NCI-H2196 (cell line): ENCODE data around the gene RARRES2.

Source experiments
- DNase-seq: peaks from one replicate; lab custom pipeline; 2025; ENCODE audit not compliant: unreplicated experiment; lab: John Stamatoyannopoulos, UW

RARRES2 gene

GRCh38 chr7:150377196-150377595 is 35.8 kb upstream of the RARRES2 start:
- DNase-seq: no peak

GRCh38 chr7:150376560-150376959 is 35.1 kb upstream of the RARRES2 start:
- no peak for DNase-seq

DNA sequence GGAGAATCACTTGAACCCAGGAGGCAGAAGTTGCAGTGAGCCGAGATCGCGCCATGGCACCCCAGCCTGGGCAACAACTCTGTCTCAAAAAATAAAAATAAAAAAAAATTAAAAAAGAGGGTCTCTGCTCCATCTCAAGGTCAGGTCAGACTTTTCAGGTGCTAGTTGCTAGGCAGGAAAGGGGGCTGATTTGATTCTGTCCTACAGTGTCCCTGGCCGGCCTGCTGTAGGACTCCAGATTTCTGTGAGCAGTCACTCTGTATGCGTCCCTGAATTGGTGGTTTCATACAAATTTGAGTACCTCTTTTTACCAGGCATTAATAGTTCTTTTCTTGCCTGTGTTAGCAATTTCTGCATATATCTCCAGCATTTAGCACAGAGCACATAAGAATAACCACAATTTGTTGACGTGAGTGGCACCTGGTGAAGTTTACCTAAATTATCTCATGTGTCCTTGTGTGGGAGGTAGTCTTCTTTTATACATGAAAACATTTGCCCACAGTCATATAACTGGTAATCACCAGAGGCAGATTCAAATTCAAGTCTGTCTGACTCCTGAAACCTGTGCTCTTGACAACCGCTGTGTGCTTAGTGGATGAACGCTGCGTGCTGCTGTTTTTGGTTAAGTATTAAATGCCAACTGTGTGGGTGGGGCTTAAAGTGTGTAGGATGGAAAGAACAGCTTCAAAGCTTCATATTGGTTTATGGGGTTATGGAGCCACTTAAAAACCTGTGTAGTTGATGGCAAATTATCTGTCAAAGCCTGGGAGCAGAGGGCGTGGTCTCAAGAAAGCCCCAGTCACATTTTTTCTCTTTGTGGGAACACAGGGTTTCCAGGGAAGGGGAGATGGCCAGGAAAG is 34.5 kb upstream of the RARRES2 start:
- no peak for DNase-seq

GRCh38 chr7:150374472-150374871 is 33.0 kb upstream of the RARRES2 start:
- no peak for DNase-seq

- no peak for DNase-seq
Observed at GRCh38 chr7:150374026-150374425, 32.6 kb upstream of the RARRES2 start.

DNA sequence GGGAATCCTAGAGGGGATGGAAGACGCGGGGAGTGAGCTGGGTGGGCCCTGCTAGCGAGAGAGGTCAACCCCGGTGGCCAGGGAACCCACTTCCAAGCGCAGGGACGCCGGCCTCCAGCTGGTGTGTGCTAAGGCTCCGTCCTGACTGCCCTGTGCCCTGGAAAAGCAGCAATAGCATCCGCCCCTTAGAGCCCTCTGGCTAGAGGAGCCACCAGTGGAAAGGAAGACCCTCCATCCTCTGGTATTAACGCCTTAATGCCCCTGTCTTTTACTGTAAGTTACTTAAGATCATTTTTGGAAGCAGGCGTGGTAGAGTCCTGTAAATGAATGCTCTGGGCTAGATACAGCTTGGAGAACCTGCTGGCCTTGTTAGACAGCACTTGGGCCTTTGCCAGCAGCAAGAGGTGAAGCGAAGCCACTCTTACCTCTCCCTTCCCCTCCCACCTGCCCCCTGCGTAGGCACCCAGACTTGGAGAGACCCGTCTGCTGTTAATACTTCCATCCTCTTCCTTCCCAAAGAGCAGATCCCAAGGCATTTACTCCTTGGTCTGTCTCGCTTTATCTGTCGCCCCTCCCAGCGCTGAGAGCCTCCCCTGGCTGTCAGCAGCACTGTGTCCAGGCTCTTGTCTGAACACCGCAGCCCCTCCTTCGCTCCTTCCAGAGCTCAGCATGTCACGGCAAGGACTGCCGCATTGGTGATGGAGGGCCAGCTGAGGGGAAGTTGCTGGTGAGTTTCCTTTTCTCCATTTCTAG is 31.8 kb upstream of the RARRES2 start:
- DNase-seq: peak; percentile 26

DNA sequence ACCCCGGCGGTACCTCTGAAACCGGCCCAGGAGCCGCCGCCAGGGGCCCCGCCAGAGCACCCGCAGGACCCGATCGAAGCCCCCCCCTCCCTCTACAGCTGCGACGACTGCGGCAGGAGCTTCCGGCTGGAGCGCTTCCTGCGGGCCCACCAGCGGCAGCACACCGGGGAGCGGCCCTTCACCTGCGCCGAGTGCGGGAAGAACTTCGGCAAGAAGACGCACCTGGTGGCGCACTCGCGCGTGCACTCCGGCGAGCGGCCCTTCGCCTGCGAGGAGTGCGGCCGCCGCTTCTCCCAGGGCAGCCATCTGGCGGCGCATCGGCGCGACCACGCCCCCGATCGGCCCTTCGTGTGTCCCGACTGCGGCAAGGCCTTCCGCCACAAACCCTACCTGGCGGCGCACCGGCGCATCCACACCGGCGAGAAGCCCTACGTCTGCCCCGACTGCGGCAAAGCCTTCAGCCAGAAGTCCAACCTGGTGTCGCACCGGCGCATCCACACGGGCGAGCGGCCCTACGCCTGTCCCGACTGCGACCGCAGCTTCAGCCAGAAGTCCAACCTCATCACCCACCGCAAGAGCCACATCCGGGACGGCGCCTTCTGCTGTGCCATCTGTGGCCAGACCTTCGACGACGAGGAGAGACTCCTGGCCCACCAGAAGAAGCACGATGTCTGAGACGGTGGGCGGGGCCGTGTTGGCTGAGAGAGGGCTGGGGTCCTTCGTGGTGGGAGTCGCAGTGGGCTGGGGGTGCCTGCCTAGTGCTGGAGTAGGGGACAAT is 31.0 kb upstream of the RARRES2 start:
- no peak for DNase-seq

DNA sequence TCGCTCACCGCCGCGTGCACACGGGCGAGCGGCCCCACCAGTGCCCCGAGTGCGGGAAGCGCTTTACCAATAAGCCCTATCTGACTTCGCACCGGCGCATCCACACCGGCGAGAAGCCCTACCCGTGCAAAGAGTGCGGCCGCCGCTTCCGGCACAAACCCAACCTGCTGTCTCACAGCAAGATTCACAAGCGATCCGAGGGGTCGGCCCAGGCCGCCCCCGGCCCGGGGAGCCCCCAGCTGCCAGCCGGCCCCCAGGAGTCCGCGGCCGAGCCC is 30.5 kb upstream of the RARRES2 start:
- DNase-seq: no peak

DNA sequence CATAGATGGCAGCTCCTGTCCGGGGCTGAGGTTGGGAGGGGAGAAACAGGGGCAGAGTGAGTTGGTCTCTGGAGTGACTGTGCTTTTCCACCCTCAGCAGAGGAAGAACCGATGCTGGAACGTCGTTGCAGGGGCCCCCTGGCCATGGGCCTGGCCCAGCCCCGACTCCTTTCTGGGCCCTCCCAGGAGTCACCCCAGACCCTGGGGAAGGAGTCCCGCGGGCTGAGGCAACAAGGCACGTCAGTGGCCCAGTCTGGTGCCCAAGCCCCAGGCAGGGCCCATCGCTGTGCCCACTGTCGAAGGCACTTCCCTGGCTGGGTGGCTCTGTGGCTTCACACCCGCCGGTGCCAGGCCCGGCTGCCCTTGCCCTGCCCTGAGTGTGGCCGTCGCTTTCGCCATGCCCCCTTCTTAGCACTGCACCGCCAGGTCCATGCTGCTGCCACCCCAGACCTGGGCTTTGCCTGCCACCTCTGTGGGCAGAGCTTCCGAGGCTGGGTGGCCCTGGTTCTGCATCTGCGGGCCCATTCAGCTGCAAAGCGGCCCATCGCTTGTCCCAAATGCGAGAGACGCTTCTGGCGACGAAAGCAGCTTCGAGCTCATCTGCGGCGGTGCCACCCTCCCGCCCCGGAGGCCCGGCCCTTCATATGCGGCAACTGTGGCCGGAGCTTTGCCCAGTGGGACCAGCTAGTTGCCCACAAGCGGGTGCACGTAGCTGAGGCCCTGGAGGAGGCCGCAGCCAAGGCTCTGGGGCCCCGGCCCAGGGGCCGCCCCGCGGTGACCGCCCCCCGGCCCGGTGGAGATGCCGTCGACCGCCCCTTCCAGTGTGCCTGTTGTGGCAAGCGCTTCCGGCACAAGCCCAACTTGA is 29.9 kb upstream of the RARRES2 start:
- no peak for DNase-seq

DNA sequence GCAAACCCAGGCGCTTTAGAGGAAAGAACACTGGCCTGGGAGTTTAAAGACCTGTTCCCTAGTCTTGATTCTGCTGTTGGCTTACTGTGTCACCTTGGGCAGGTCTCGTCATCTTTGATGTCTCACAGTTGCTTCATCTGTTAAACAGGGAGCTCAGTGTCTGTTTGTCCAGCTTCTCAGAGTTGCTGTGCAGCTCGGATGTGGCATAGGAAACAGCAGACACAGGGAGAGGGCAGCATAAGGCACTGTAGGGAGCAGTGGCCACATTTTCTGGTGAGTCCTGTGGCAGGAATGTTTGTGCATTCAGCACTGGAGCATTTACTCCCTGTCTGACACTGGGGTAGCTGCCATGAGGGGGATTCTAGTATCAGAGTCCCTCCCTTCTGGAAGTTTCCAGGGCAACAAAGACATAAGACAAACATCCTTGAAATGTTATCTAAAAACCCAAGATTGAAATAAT is 29.2 kb upstream of the RARRES2 start:
- no peak for DNase-seq

- DNase-seq: no peak
Observed at GRCh38 chr7:150369748-150370501, 28.5 kb upstream of the RARRES2 start.

DNA sequence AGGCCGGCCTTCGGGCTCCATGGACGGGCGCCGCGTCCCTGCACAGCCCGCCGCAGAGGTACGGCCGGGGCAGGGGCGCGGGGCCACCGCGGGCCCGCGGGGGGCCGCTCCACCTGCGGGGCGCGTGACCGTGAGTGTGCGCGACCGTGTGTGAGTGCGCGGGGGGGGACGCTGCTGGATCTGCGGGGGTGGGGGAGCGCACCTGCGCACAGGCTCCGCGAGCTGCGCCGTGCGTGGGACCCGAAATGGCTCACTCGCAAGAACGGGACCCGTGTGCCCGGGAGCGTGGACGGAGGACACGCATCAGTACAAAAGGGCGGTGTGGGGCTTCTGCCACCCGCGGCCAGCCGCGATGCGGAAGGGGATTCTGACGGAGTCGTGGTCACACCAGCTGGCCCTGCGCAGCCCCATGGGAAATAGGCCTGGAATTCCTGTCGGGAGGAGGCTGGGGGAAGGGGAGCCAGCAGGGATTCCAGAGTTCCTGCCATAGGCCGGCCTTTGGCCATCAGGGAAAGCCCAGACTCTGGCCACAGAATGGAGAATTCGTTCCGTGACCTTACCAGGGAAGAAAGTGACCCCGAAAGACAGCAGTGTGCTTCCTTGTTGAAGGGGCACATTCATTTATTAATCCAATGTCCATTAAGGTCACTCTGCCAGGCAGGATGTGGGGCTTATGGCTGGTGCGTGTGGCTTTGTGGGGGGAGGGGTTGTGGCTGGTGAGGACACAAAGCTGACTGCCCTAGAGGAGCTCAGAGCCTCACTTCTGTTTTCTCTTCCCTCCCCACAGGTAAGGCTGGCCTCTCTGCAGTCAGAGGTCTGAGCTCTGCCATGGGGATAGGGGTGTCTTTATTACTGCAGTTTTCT is 27.7 kb upstream of the RARRES2 start:
- DNase-seq: no peak

GRCh38 chr7:150368096-150368883 is 26.9 kb upstream of the RARRES2 start, which contains the start of gene REPIN1:
Gene REPIN1, plus strand, starts transcription at chr7:150368822. Its CDS starts 890 bp downstream, at chr7:150369712.
- peak; percentile 94 for DNase-seq

- no peak for DNase-seq
Observed at GRCh38 chr7:150367677-150368095, 26.3 kb upstream of the RARRES2 start.

GRCh38 chr7:150365673-150366398 is 24.4 kb upstream of the RARRES2 start:
- DNase-seq: no peak

DNA sequence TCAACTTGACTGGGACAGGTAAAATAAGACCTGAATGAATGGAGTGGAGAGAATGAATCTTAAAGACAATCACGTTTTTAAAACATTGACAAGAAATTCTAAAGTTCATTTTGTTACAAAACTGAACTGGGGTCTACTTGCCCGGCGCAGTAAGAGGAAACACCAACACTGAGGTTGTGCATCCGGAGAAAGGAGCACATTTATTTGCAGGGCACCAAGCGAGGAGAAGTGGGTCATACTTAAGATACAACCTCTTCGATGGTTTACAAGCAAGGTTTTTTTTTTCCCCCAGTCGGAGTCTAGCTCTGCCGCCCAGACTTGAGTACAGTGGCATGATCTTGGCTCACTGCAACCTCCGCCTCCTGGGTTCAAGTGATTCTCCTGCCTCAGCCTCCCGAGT is 23.8 kb upstream of the RARRES2 start:
- DNase-seq: no peak

DNA sequence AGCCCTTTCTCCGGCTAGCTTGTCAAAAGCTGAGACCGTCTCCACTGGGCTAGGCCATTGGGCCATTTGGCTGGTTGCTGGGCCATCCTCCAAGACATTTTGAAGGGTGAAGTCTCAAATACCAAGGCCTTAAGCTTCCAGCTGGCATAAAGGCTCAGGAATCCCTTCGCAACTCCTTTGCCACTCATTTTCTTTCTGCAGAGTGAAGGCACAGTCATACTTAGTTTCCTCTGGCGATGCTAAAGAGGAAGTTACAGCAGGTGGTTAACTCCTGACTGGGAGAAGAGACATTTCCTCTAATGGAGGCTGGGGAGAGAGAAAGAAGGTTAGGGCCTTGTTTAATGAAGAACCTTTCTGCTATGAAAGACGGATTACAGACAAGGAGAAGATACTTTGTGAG is 22.4 kb upstream of the RARRES2 start:
- no peak for DNase-seq
